Spleen (tissue), 7 donors: ENCODE data around the gene TDRD12.

Experiments
- CTCF ChIP-seq, 11 experiments: fragments of 200-600 bp in 7 of 11; fragments of 450-650 bp in 4 of 11; sonication (generic) in 4 of 11; IDR thresholded peaks in 8 of 11; conservative IDR thresholded peaks in 3 of 11; 1 replicate in 7 of 11; 2 replicates in 4 of 11; pipeline versions ENCODE4 v1.4.0 to v1.8.0; 2016 to 2021; ENCODE audit warnings: antibody characterized with exemption in 11 of 11, inconsistent platforms in 4 of 11, mild to moderate bottlenecking in 1 of 11
- POLR2A ChIP-seq, 3 donors: fragments of 450-650 bp; IDR thresholded peaks; one replicate each; pipeline ENCODE4 v1.5.1; 2017; ENCODE audit warnings: antibody characterized with exemption in 3 of 3, mild to moderate bottlenecking in 1 of 3
- donor health status: DM: no; HTN: no; CAD: no; lungs with moderate emphysema.
- donor health status: DM: no; HTN: no; CAD: no.
- donor health status: DM: no; HTN: no; CAD: no.

GRCh38 chr19:32674153-32674930, 45.2 kb upstream of the TDRD12 start:
- no peak for TF ChIP-seq CTCF (IDR thresholded peaks at IDR 0.05 in 8 of 11, conservative IDR thresholded peaks at IDR 0.05 in 3 of 11)
- no peak for TF ChIP-seq POLR2A (IDR thresholded peaks at IDR 0.05)
